Endodermal cell (in vitro differentiated cells): Measurements from ENCODE around the gene RHEX. TPM values are rescaled to one million over a fixed set of nuclear protein-coding genes. Genes with fewer than 3 reads are reported as not detected.

Experiments used
- DNase-seq: peaks from one replicate; pipeline ENCODE4 v3.0.0-alpha.2; 2017
- H3K27ac ChIP-seq: 2 replicates; pipeline ENCODE4 v1.5.1; 2013; ENCODE audit warnings: mild to moderate bottlenecking, low read depth, low read length, moderate library complexity
- H3K27me3 ChIP-seq: 2 replicates; pipeline ENCODE4 v1.6.1; 2013; ENCODE audit warnings: mild to moderate bottlenecking, low read length, moderate library complexity; ENCODE audit not compliant: insufficient read depth, control insufficient read depth, poor library complexity, severe bottlenecking
- H3K36me3 ChIP-seq: 2 replicates; pipeline ENCODE4 v1.7.0; 2013; ENCODE audit warnings: mild to moderate bottlenecking, low read length, moderate library complexity; ENCODE audit not compliant: control insufficient read depth, insufficient read depth
- H3K4me1 ChIP-seq: one replicate; pipeline ENCODE4 v1.7.0; 2013; ENCODE audit warnings: low read length; ENCODE audit not compliant: control insufficient read depth, insufficient read depth
- H3K4me3 ChIP-seq: 2 replicates; pipeline ENCODE4 v1.5.1; 2013; ENCODE audit warnings: mild to moderate bottlenecking, low read length, moderate library complexity
- H3K9ac ChIP-seq: 2 replicates; pipeline ENCODE4 v1.6.1; 2013; ENCODE audit warnings: mild to moderate bottlenecking, low read length, moderate library complexity; ENCODE audit not compliant: poor library complexity, severe bottlenecking; ENCODE audit errors: extremely low read depth
- H3K9me3 ChIP-seq: 2 replicates; pipeline ENCODE4 v1.6.1; 2013; ENCODE audit warnings: mild to moderate bottlenecking, low read length, moderate library complexity; ENCODE audit not compliant: control insufficient read depth
- H3K27ac Mint-ChIP-seq: 2 replicates; pipeline ENCODE4 v1.8.0; 2020; ENCODE audit warnings: mixed read lengths
- H3K27me3 Mint-ChIP-seq: 2 replicates; pipeline ENCODE4 v1.8.0; 2021; ENCODE audit warnings: mild to moderate bottlenecking, mixed read lengths; ENCODE audit not compliant: insufficient read depth
- H3K36me3 Mint-ChIP-seq: 2 replicates; pipeline ENCODE4 v1.8.0; 2020; ENCODE audit warnings: low read depth, mixed read lengths
- H3K4me1 Mint-ChIP-seq: 2 replicates; pipeline ENCODE4 v1.8.0; 2020; ENCODE audit warnings: mixed read lengths
- H3K4me3 Mint-ChIP-seq: 2 replicates; pipeline ENCODE4 v1.8.0; 2020; ENCODE audit warnings: mild to moderate bottlenecking, moderate library complexity, mixed read lengths
- H3K9me3 Mint-ChIP-seq: 2 replicates; pipeline ENCODE4 v1.8.0; 2020; ENCODE audit warnings: mild to moderate bottlenecking, mixed read lengths
- WGBS, 2 experiments: methylation state at CpG; one replicate each; pipeline versions ENCODE4 v1.1.5 to v1.1.7; 2013; ENCODE audit warnings: missing lambda C conversion rate in 2 of 2, mixed read lengths in 1 of 2; ENCODE audit not compliant: insufficient coverage in 1 of 2, insufficient read length in 1 of 2; 5-methylcytosine and 5-hydroxymethylcytosine counted together
- total RNA-seq, 2 donors: library from RNA; stranded (reverse); fragmentation: NEBNext Ultra II Directional in 1 of 2; extraction: Animal tissue kit (Norgen Biotek cat#: 25700) in 1 of 2; gene quantifications; 2 replicates in 1 of 2; 3 replicates in 1 of 2; pipeline ENCODE4 v1.2.1, GENCODE V29; 2021
- TF ChIP-seq, protein P1 (sequence below): fragments of 200-600 bp; sonication (generic); conservative IDR thresholded peaks from 2 replicates; pipeline ENCODE4 v1.5.0; 2021; ENCODE audit warnings: antibody characterized with exemption, mild to moderate bottlenecking

RHEX gene
- total RNA-seq, 2 donors from 2014 or later, result not detected

GRCh38 chr1:206097381-206097780, 44.4 kb downstream of the RHEX start:
- Histone ChIP-seq H3K4me1 (no peaks in the 10 kb centered on the region), H3K36me3 (no peaks in the 10 kb centered on the region), H3K27me3 (no peaks in the 10 kb centered on the region), H3K9ac (no peak overlapping the region), H3K4me3 (no peak overlapping the region), H3K9me3 (no peaks in the 10 kb centered on the region), H3K27ac (no peak overlapping the region)
- Mint-ChIP-seq H3K9me3 (no peaks in the 10 kb centered on the region), H3K4me1 (peaks cover 19% of the 10 kb centered on the region), H3K27ac (no peak overlapping the region), H3K27me3 (no peaks in the 10 kb centered on the region), H3K4me3 (no peak overlapping the region), H3K36me3 (no peaks in the 10 kb centered on the region)
- DNase-seq, result no peak
- TF ChIP-seq, protein P1, sequence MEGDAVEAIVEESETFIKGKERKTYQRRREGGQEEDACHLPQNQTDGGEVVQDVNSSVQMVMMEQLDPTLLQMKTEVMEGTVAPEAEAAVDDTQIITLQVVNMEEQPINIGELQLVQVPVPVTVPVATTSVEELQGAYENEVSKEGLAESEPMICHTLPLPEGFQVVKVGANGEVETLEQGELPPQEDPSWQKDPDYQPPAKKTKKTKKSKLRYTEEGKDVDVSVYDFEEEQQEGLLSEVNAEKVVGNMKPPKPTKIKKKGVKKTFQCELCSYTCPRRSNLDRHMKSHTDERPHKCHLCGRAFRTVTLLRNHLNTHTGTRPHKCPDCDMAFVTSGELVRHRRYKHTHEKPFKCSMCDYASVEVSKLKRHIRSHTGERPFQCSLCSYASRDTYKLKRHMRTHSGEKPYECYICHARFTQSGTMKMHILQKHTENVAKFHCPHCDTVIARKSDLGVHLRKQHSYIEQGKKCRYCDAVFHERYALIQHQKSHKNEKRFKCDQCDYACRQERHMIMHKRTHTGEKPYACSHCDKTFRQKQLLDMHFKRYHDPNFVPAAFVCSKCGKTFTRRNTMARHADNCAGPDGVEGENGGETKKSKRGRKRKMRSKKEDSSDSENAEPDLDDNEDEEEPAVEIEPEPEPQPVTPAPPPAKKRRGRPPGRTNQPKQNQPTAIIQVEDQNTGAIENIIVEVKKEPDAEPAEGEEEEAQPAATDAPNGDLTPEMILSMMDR, result no peak
- 90 to 100% methylated on average over 3 of the region's 3 CpGs for WGBS, 2 experiments

DNA sequence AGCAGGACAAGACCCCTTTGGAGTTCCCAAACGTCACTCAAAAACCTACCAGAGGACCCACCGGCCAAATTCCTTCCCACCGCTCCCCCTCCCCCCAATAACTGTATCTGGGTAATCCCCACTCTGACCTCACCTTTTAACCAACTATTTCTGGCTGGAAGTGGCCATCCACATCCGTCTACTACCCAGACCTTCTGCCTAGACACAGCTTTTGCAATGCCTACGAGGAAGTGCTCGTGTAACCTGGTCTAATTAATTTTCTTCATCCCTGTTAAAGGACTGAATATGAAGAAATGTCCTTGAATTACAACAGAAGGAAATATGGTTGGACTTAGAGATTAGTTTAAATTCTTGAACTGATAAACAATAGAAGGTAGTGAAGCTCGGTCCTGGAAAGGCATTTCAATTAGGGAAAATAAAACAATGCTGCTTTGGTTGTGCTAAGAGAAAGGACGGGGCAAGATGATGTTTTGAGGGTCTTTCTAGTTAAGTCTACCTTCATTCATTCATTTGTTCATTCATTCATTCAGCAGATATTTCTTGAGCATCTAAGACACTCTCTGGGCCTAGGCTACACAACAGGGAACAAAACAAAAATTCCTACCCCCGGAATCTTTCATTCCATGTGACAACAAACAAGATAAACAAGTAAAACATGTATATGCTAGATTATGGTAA, 45.4 kb downstream of the RHEX start:
- no peaks in the 10 kb centered on the region for H3K36me3 Mint-ChIP-seq
- no peak overlapping the region for H3K27ac Mint-ChIP-seq
- Histone ChIP-seq H3K36me3 (no peaks in the 10 kb centered on the region), H3K27me3 (no peaks in the 10 kb centered on the region), H3K9me3 (no peaks in the 10 kb centered on the region), H3K4me3 (no peak overlapping the region), H3K4me1 (no peaks in the 10 kb centered on the region), H3K27ac (no peak overlapping the region), H3K9ac (no peak overlapping the region)
- H3K4me1 Mint-ChIP-seq, result peaks cover 19% of the 10 kb centered on the region
- no peak for DNase-seq
- no peaks in the 10 kb centered on the region for H3K9me3 Mint-ChIP-seq
- TF ChIP-seq, protein P1, result no peak
- no peaks in the 10 kb centered on the region for H3K27me3 Mint-ChIP-seq
- no peak overlapping the region for H3K4me3 Mint-ChIP-seq
- 89 to 91% methylated on average over 7 to 8 of the region's 9 CpGs for WGBS, 2 experiments

DNA sequence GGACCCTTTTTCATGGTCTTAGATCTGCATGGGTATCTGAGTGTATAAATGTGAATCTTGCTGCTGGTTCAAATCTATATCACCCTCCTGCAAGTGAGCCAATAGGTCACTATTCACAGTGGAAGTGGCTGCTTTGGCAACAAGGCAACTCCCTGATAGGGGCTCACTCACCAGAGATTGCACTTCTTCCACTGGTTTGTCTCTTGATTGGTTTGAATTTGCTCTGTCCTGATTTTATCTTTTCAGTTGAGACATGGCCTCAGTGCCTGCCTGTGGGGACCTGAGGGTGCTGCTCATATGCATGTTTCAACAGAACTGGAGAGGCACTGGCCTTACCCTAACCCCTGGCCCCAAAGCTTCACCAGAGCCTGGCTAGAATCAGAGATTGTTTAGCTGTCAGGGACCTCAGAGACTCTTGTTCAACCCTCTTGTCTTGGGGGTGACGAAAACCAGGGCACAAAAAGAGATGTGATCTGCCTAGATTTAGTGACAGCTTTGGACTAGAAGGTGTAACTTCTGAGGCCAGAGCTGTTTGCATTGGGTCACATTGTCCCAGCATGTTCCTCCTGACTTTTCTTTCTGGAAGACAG, 47.3 kb downstream of the RHEX start:
- 88 to 100% methylated on average over 1 of the region's 1 CpG for WGBS, 2 experiments
- no peaks in the 10 kb centered on the region for H3K36me3 Mint-ChIP-seq
- no peak overlapping the region for H3K27ac Mint-ChIP-seq
- Histone ChIP-seq H3K36me3 (no peaks in the 10 kb centered on the region), H3K9ac (no peak overlapping the region), H3K9me3 (no peaks in the 10 kb centered on the region), H3K4me1 (no peaks in the 10 kb centered on the region), H3K27ac (no peak overlapping the region), H3K4me3 (no peak overlapping the region), H3K27me3 (no peaks in the 10 kb centered on the region)
- TF ChIP-seq, protein P1, result no peak
- peaks cover 16% of the 10 kb centered on the region for H3K4me1 Mint-ChIP-seq
- no peaks in the 10 kb centered on the region for H3K27me3 Mint-ChIP-seq
- no peaks in the 10 kb centered on the region for H3K9me3 Mint-ChIP-seq
- DNase-seq, result no peak
- no peak overlapping the region for H3K4me3 Mint-ChIP-seq
